Measurements from ENCODE around the gene HES7.

DNA sequence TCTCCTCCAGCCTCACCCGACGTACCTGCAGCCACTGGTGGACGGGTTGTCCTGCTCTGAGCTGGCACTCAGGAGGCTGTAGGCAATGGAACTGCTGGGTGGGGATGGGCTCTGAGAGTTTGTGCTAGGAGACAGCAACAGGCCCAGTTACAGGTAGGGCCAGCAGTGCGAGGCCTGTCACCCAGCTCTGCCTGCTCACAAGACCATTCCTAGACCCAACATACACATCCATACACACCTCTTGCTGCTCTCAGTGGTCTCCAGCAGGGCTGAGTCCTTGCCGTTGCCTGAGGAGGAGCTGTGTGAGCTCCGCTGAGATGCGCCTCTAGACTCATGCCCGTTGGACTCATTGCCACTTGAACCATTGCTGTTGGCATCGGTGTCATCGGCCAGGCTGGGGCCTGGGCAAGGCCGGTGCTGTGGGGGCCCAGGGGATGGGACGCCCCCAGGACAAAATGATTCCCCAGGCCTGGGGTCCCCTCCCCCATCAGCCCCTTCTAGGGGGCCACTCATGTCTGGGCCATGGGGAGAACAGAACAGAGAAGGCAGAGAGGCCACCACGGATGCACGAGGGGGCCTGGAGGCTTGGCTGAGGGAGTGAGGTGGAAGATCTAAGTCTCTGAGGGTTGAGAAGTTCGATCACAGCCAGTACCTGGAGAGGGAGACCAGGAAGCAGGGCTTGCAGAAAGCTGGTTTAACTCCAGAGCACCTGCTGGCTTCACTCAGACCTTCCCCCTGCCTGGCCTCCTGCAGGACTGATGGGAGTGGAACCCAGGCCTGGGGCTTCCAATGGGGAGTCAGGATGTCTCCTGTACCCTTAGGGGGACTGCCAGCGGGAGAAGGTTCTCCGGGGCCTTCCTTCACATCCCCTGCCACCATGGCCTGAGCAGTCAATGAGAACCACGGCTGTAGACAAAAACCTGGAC lies 26.6 kb upstream of the HES7 start:
- TF ChIP-seq, protein P1, sequence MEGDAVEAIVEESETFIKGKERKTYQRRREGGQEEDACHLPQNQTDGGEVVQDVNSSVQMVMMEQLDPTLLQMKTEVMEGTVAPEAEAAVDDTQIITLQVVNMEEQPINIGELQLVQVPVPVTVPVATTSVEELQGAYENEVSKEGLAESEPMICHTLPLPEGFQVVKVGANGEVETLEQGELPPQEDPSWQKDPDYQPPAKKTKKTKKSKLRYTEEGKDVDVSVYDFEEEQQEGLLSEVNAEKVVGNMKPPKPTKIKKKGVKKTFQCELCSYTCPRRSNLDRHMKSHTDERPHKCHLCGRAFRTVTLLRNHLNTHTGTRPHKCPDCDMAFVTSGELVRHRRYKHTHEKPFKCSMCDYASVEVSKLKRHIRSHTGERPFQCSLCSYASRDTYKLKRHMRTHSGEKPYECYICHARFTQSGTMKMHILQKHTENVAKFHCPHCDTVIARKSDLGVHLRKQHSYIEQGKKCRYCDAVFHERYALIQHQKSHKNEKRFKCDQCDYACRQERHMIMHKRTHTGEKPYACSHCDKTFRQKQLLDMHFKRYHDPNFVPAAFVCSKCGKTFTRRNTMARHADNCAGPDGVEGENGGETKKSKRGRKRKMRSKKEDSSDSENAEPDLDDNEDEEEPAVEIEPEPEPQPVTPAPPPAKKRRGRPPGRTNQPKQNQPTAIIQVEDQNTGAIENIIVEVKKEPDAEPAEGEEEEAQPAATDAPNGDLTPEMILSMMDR (IDR thresholded peaks at IDR 0.05; ENCODE audit: low read length): no peak
- TF ChIP-seq EZH2 (IDR thresholded peaks at IDR 0.05; ENCODE audit: borderline replicate concordance, low read length): no peak

Data from OCI-LY1 (cell line).